Body of pancreas (tissue), 4 donors: ENCODE results near the gene SUSD4. TPM values are rescaled to one million over a fixed set of nuclear protein-coding genes. Genes with fewer than 3 reads are reported as not detected.

Source experiments
- ATAC-seq: fragments of 150-250 bp; one replicate; pipeline ENCODE4 v1.9.1; 2016
- DNase-seq, 4 donors: peaks; one replicate each; pipeline ENCODE4 v3.0.0-alpha.2; 2019
- H3K27ac ChIP-seq, 4 donors: fragments of 200-600 bp; sonication (generic); 1 replicate in 3 of 4; 2 replicates in 1 of 4; pipeline versions ENCODE4 v1.5.1 to v1.6.1; 2016 to 2019; ENCODE audit warnings: mild to moderate bottlenecking in 1 of 4, mixed read lengths in 1 of 4, moderate library complexity in 1 of 4
- H3K27me3 ChIP-seq, 2 donors: fragments of 200-600 bp; sonication (generic); one replicate each; pipeline ENCODE4 v1.6.0; 2016; ENCODE audit warnings: mild to moderate bottlenecking in 1 of 2
- H3K36me3 ChIP-seq, 2 donors: fragments of 200-600 bp; sonication (generic); replicated peaks in 1 of 2; 2 replicates each; pipeline ENCODE4 v1.5.1; 2016; ENCODE audit warnings: low read depth in 2 of 2; ENCODE audit not compliant: insufficient read depth in 1 of 2
- H3K4me1 ChIP-seq: fragments of 200-600 bp; sonication (generic); one replicate; pipeline ENCODE4 v1.6.0; 2016
- H3K4me3 ChIP-seq, 2 donors: fragments of 200-600 bp; sonication (generic); 1 replicate in 1 of 2; 2 replicates in 1 of 2; pipeline ENCODE4 v1.5.1; 2016 to 2019
- H3K9me3 ChIP-seq, 3 donors: fragments of 200-600 bp; sonication (generic); 1 replicate in 2 of 3; 2 replicates in 1 of 3; pipeline ENCODE4 v1.5.1; 2016
- CTCF ChIP-seq, 7 experiments: fragments of 450-650 bp in 4 of 7; fragments of 200-600 bp in 3 of 7; sonication (generic) in 3 of 7; IDR thresholded peaks; one replicate each; pipeline ENCODE4 v1.5.1; 2016 to 2019; ENCODE audit warnings: antibody characterized with exemption in 7 of 7
- POLR2A ChIP-seq, 3 donors: fragments of 450-650 bp; IDR thresholded peaks; one replicate each; pipeline ENCODE4 v1.6.1; 2016; ENCODE audit warnings: antibody characterized with exemption in 3 of 3, mild to moderate bottlenecking in 2 of 3
- WGBS, 2 donors: methylation state at CpG; one replicate each; pipeline ENCODE4 v1.1.5; 2017; 5-methylcytosine and 5-hydroxymethylcytosine counted together
- intact Hi-C: fragments of 100-400 bp; cut with DNase I; formaldehyde crosslinking; loops from one replicate; pipeline ENCODE4 v1.15.1; 2023
- total RNA-seq, 2 donors: library from RNA; depleted of rRNA; stranded (reverse); fragments of >200 nt; gene quantifications; one replicate each; pipeline ENCODE4 v1.1.0, GENCODE V29; 2016

The SUSD4 gene
- total RNA-seq, 2 donors from 2014 or later = 3.6 to 18.1 TPM

GRCh38 chr1:223211323-223211985, 152.5 kb downstream of the SUSD4 start:
- no peaks in the 10 kb centered on the region for H3K27me3 ChIP-seq
- intact Hi-C loops = no loop called here
- TF ChIP-seq POLR2A (IDR thresholded peaks at IDR 0.05) = no peak
- TF ChIP-seq CTCF (IDR thresholded peaks at IDR 0.05) = no peak

GRCh38 chr1:223210788-223211120, 153.2 kb downstream of the SUSD4 start:
- 81 to 92% methylated on average over 3 of the region's 3 CpGs for WGBS, 2 donors

More at GRCh38 chr1:223211323-223211985, 152.5 kb downstream of the SUSD4 start:
- Histone ChIP-seq H3K4me3 (no peak overlapping the region), H3K36me3 (no peaks in the 10 kb centered on the region), H3K27ac (no peak overlapping the region), H3K4me1 (no peaks in the 10 kb centered on the region), H3K9me3 (no peaks in the 10 kb centered on the region)
- no peak for DNase-seq
- no peak for ATAC-seq
- 90 to 92% methylated on average over 5 of the region's 5 CpGs for WGBS, 2 donors

GRCh38 chr1:223209992-223210787, 153.8 kb downstream of the SUSD4 start:
- 78 to 86% methylated on average over 7 of the region's 7 CpGs for WGBS, 2 donors
- Histone ChIP-seq H3K27ac (no peak overlapping the region), H3K4me3 (no peak overlapping the region), H3K9me3 (no peaks in the 10 kb centered on the region), H3K27me3 (no peaks in the 10 kb centered on the region), H3K36me3 (no peaks in the 10 kb centered on the region), H3K4me1 (no peaks in the 10 kb centered on the region)
- DNase-seq (no peak), ATAC-seq (no peak)
- TF ChIP-seq POLR2A (IDR thresholded peaks at IDR 0.05) = no peak
- TF ChIP-seq CTCF (IDR thresholded peaks at IDR 0.05) = no peak
- intact Hi-C loops = no loop called here

More at GRCh38 chr1:223210788-223211120, 153.2 kb downstream of the SUSD4 start:
- TF ChIP-seq POLR2A (IDR thresholded peaks at IDR 0.05) (no peak), CTCF (IDR thresholded peaks at IDR 0.05) (no peak)
- intact Hi-C loops = no loop called here
- no peak overlapping the region for H3K4me3 ChIP-seq
- no peaks in the 10 kb centered on the region for H3K27me3 ChIP-seq
- no peaks in the 10 kb centered on the region for H3K9me3 ChIP-seq
- H3K4me1 ChIP-seq = no peaks in the 10 kb centered on the region
- H3K27ac ChIP-seq = no peak overlapping the region
- ATAC-seq (no peak), DNase-seq (no peak)
- no peaks in the 10 kb centered on the region for H3K36me3 ChIP-seq

GRCh38 chr1:223209293-223209898, 154.6 kb downstream of the SUSD4 start:
- Histone ChIP-seq H3K27ac (no peak overlapping the region), H3K4me3 (no peak overlapping the region), H3K27me3 (no peaks in the 10 kb centered on the region), H3K4me1 (no peaks in the 10 kb centered on the region), H3K36me3 (no peaks in the 10 kb centered on the region), H3K9me3 (no peaks in the 10 kb centered on the region)
- TF ChIP-seq CTCF (IDR thresholded peaks at IDR 0.05) (no peak), POLR2A (IDR thresholded peaks at IDR 0.05) (no peak)
- no peak for DNase-seq
- ATAC-seq = no peak
- 79 to 87% methylated on average over 7 of the region's 7 CpGs for WGBS, 2 donors
- intact Hi-C loops = no loop called here
